ENCODE results near the gene SLC38A9. TPM values are rescaled to one million over a fixed set of nuclear protein-coding genes. Genes with fewer than 3 reads are reported as not detected.

Gene SLC38A9
- total and polyA plus RNA-seq, 2 donors (not counting 1 experiment from before 2014, with no cell fraction given) = 23.4 to 36.3 TPM

DNA sequence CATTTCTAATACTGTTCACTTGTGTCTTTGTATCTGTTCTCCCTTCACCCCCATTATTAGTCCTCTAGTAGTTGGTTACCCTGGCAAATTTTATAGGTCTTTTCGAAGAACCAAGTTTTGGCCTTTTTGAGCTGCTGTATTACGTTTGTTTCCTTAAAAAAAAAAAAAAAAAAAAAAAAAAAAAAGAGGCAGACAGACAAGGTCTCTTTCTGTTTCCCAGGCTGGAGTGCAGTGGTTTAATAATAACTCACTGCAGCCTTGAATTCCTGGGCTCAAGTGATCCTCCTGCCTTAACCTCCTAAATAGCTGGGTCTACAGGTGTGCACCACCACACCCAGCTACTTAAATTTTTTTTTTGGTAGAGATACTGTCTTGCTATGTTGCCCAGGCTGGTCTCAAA, 46.6 kb upstream of the SLC38A9 start:
- Mint-ChIP-seq H3K9me3 (ENCODE audit: insufficient read depth) (no peaks in the 10 kb centered on the region), H3K4me1 (no peaks in the 10 kb centered on the region), H3K27me3 (peaks cover 30% of the 10 kb centered on the region), H3K4me3 (no peak overlapping the region), H3K27ac (no peak overlapping the region)
- H3K4me1 ChIP-seq (ENCODE audit: control insufficient read depth in 2 of 2, insufficient read depth in 2 of 2, low read length in 2 of 2) = no peaks in the 10 kb centered on the region
- no peak overlapping the region for H3K4me2 ChIP-seq (replicated peaks; ENCODE audit: low read depth, low read length, poor library complexity, severe bottlenecking)
- H3K79me2 ChIP-seq (ENCODE audit: control insufficient read depth, insufficient read depth, low read length) = no peaks in the 10 kb centered on the region
- 100% methylated on average over 1 of the region's 2 CpGs for WGBS (ENCODE audit: insufficient coverage)
- no peak overlapping the region for H3K27ac ChIP-seq (ENCODE audit: low read length in 2 of 2)
- H4K20me1 ChIP-seq (ENCODE audit: control insufficient read depth, insufficient read depth, low read length, poor library complexity, severe bottlenecking) = no peaks in the 10 kb centered on the region
- POLR2A ChIA-PET = no interaction called here
- H2AFZ ChIP-seq (ENCODE audit: insufficient read depth, low read depth, low read length, poor library complexity, severe bottlenecking) = no peak overlapping the region
- no peak overlapping the region for H3K4me3 ChIP-seq (ENCODE audit: control extremely low read depth in 1 of 5, extremely low read depth in 1 of 5, insufficient read depth in 1 of 5, low read depth in 2 of 5, low read length in 4 of 5)
- no peak overlapping the region for H3K9ac ChIP-seq (ENCODE audit: low read length)
- peaks cover 0 to 3% (median 0%) of the 10 kb centered on the region in 3 donors for H3K9me3 ChIP-seq (ENCODE audit: control extremely low read depth in 1 of 3, control insufficient read depth in 2 of 3, insufficient read depth in 1 of 3, low read length in 2 of 3)
- ATAC-seq (ENCODE audit: low read depth) (no peak), DNase-seq (no peak)
- no peak for TF ChIP-seq EZH2 (IDR thresholded peaks at IDR 0.05; ENCODE audit: borderline replicate concordance, insufficient read depth, low read depth, low read length, poor library complexity, severe bottlenecking)
- TF ChIP-seq, protein P1, sequence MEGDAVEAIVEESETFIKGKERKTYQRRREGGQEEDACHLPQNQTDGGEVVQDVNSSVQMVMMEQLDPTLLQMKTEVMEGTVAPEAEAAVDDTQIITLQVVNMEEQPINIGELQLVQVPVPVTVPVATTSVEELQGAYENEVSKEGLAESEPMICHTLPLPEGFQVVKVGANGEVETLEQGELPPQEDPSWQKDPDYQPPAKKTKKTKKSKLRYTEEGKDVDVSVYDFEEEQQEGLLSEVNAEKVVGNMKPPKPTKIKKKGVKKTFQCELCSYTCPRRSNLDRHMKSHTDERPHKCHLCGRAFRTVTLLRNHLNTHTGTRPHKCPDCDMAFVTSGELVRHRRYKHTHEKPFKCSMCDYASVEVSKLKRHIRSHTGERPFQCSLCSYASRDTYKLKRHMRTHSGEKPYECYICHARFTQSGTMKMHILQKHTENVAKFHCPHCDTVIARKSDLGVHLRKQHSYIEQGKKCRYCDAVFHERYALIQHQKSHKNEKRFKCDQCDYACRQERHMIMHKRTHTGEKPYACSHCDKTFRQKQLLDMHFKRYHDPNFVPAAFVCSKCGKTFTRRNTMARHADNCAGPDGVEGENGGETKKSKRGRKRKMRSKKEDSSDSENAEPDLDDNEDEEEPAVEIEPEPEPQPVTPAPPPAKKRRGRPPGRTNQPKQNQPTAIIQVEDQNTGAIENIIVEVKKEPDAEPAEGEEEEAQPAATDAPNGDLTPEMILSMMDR (IDR thresholded peaks at IDR 0.05) = no peak
- intact Hi-C loops (cut with micrococcal nuclease) = no loop called here
- H3K27me3 ChIP-seq (replicated peaks in 1 of 4; ENCODE audit: control extremely low read depth in 1 of 4, control insufficient read depth in 3 of 4, insufficient read depth in 4 of 4, low read length in 3 of 4) = peaks cover 0 to 9% (median 0%) of the 10 kb centered on the region in 4 experiments
- CTCF ChIA-PET = no interaction called here
- H3K36me3 ChIP-seq (replicated peaks in 1 of 2; ENCODE audit: control extremely low read depth in 1 of 2, control insufficient read depth in 1 of 2, extremely low read depth in 1 of 2, insufficient read depth in 2 of 2, low read length in 1 of 2) = no peaks in the 10 kb centered on the region

- intact Hi-C loops (cut with micrococcal nuclease) = no loop called here
- Mint-ChIP-seq H3K4me1 (no peaks in the 10 kb centered on the region), H3K27ac (no peak overlapping the region), H3K9me3 (ENCODE audit: insufficient read depth) (no peaks in the 10 kb centered on the region), H3K4me3 (no peak overlapping the region), H3K27me3 (peaks cover 30% of the 10 kb centered on the region)
- Histone ChIP-seq H3K36me3 (replicated peaks in 1 of 2; ENCODE audit: control extremely low read depth in 1 of 2, control insufficient read depth in 1 of 2, extremely low read depth in 1 of 2, insufficient read depth in 2 of 2, low read length in 1 of 2) (no peaks in the 10 kb centered on the region), H3K4me3 (ENCODE audit: control extremely low read depth in 1 of 5, extremely low read depth in 1 of 5, insufficient read depth in 1 of 5, low read depth in 2 of 5, low read length in 4 of 5) (no peak overlapping the region), H3K9ac (ENCODE audit: low read length) (no peak overlapping the region), H3K79me2 (ENCODE audit: control insufficient read depth, insufficient read depth, low read length) (no peaks in the 10 kb centered on the region), H3K27ac (ENCODE audit: low read length in 2 of 2) (no peak overlapping the region), H3K4me1 (ENCODE audit: control insufficient read depth in 2 of 2, insufficient read depth in 2 of 2, low read length in 2 of 2) (no peaks in the 10 kb centered on the region), H3K9me3 (ENCODE audit: control extremely low read depth in 1 of 3, control insufficient read depth in 2 of 3, insufficient read depth in 1 of 3, low read length in 2 of 3) (peaks cover 0 to 3% (median 0%) of the 10 kb centered on the region in 3 donors), H3K4me2 (replicated peaks; ENCODE audit: low read depth, low read length, poor library complexity, severe bottlenecking) (no peak overlapping the region), H3K27me3 (replicated peaks in 1 of 4; ENCODE audit: control extremely low read depth in 1 of 4, control insufficient read depth in 3 of 4, insufficient read depth in 4 of 4, low read length in 3 of 4) (peaks cover 0 to 9% (median 0%) of the 10 kb centered on the region in 4 experiments), H2AFZ (ENCODE audit: insufficient read depth, low read depth, low read length, poor library complexity, severe bottlenecking) (no peak overlapping the region), H4K20me1 (ENCODE audit: control insufficient read depth, insufficient read depth, low read length, poor library complexity, severe bottlenecking) (no peaks in the 10 kb centered on the region)
- DNase-seq (no peak), ATAC-seq (ENCODE audit: low read depth) (no peak)
- CTCF ChIA-PET = no interaction called here
- POLR2A ChIA-PET = no interaction called here
- no peak for TF ChIP-seq EZH2 (IDR thresholded peaks at IDR 0.05; ENCODE audit: borderline replicate concordance, insufficient read depth, low read depth, low read length, poor library complexity, severe bottlenecking)
- TF ChIP-seq, protein P1 (IDR thresholded peaks at IDR 0.05) = no peak
- no CpG with 5 or more reads among the region's 1 CpG for WGBS (ENCODE audit: insufficient coverage)
Measured at GRCh38 chr5:55758231-55758630, 46.1 kb upstream of the SLC38A9 start.

Data from B cell (primary cell).